ENCODE results near the gene BRINP2. TPM values are rescaled to one million over a fixed set of nuclear protein-coding genes. Genes with fewer than 3 reads are reported as not detected.

Gene BRINP2
- total RNA-seq, 1 experiment from 2014 or later, result 0.24 TPM

DNA sequence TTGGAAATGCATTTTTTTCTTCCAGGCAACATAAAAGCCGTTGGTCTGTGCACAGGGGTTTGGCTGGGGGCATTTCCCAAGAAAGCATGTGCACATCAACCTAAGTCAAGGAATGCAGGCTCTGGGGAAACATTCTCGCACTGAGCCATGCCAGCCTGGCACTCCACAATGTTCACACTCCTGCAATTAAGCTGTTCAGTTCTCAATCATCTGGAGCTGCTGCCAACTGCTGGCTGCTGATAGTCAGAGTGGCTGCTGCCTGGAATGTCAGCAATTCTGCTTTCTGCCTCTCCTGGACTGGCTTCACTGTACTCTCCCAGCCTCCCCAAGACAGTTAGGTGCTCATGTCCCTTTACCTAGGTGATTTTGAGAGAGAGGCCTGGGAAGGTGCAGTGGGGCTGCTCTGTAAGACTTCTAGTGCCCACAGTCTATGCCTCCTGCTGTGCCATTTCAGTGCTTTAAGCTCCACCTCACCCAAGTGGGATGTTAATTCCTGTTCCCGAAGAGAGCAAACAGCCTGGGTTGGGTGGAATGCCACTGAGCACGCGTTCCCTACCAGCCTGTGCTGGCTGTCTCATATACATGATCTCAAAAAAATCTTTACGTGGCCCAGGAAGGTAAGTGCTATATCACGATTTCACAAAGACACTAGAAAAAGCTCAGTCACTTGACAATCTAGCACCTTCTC lies 131.7 kb downstream of the BRINP2 start:
- Mint-ChIP-seq H3K27ac (no peak overlapping the region), H3K4me3 (no peak overlapping the region), H3K4me1 (peaks cover 7% of the 10 kb centered on the region), H3K27me3 (ENCODE audit: low read depth) (no peaks in the 10 kb centered on the region; the same call in 1 of the 2 replicates), H3K9me3 (peaks cover 3% of the 10 kb centered on the region; the same call in 1 of the 2 replicates), H3K36me3 (no peaks in the 10 kb centered on the region)
- POLR2A ChIA-PET, result no interaction called here
- no peak for DNase-seq (ENCODE audit: low spot score)
- CTCF ChIA-PET, result interaction anchor here (1.0 to 1.2 kb wide), 2 partner anchors 120 to 266 kb away, joined by 4 read pairs; no protein-coding TSS in a partner anchor
- ATAC-seq, result peak; percentile 60
- TF ChIP-seq FOXP1 (CRISPR knock-in tag; IDR thresholded peaks at IDR 0.05; ENCODE audit: borderline replicate concordance) (no peak), ETV6 (CRISPR knock-in tag; IDR thresholded peaks at IDR 0.05) (no peak), ZNF138 (CRISPR knock-in tag; conservative IDR thresholded peaks at IDR 0.05) (no peak), ZBTB21 (CRISPR knock-in tag; IDR thresholded peaks at IDR 0.05; ENCODE audit: borderline replicate concordance) (no peak), GABPB1 (CRISPR knock-in tag; IDR thresholded peaks at IDR 0.05) (no peak), RORB (CRISPR knock-in tag; IDR thresholded peaks at IDR 0.05) (no peak)

DNA sequence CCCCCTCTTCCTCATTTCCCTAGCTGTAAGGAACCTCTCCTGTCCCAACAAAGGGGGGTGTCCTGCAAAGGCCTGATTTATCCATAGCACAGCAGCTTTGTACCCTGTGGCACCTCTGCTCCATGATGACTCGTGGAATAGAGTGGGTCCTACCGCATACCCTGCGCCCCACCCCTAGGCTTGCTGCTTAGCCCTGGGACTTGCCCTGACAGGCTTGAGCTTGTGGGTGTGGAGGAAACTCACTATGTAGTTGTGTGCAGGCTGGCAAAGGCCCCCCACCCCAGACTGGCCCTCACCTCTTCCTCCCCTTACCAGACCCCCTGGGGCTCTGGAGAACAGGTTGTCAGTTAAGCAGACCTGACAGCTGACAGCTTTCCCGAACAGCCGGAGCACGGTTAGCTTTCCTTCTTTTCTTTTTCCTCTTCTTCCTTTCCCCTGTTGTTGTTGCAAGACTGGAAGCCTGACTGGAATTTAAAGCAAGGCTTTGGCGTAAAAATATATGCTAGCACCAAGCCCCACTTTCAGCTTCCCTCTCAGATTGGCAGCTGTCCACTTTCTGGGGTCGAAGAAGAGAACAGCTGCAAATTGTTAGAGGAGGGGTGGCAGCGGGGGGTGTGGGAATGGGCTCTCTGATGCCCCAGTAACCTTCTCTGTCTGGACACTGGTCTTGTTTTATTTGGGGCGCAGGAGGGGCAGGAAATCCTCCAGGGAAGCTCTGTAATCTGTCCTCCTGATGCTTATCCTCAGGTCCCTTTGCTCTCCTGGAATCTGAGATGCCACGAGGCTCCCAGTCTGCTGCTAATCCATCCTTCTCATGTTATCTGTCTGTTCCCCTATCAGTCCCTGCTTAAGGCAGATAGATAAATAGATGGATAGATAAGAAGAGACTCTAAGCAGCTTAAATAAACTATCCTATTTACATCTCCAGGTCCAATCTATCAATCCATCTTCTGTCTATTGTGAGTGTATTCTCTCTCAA lies 134.6 kb downstream of the BRINP2 start:
- no peak overlapping the region for H3K4me3 Mint-ChIP-seq
- H3K27ac Mint-ChIP-seq, result no peak overlapping the region
- peaks cover 3% of the 10 kb centered on the region; the same call in 1 of the 2 replicates for H3K9me3 Mint-ChIP-seq
- ChIA-PET POLR2A (no interaction called here), CTCF (interaction anchor here (1.2 kb wide), 1 partner anchor 49 kb away, joined by 3 read pairs; no protein-coding TSS in a partner anchor)
- TF ChIP-seq ATF2 (CRISPR knock-in tag; IDR thresholded peaks at IDR 0.05; ENCODE audit: borderline replicate concordance, low read depth), result no peak
- TF ChIP-seq CTCF (IDR thresholded peaks at IDR 0.05), result no peak
- no peak for TF ChIP-seq IRF1 (CRISPR knock-in tag; IDR thresholded peaks at IDR 0.05)
- TF ChIP-seq ZNF396 (CRISPR knock-in tag; IDR thresholded peaks at IDR 0.05; ENCODE audit: borderline replicate concordance), result no peak
- TF ChIP-seq, protein P1, sequence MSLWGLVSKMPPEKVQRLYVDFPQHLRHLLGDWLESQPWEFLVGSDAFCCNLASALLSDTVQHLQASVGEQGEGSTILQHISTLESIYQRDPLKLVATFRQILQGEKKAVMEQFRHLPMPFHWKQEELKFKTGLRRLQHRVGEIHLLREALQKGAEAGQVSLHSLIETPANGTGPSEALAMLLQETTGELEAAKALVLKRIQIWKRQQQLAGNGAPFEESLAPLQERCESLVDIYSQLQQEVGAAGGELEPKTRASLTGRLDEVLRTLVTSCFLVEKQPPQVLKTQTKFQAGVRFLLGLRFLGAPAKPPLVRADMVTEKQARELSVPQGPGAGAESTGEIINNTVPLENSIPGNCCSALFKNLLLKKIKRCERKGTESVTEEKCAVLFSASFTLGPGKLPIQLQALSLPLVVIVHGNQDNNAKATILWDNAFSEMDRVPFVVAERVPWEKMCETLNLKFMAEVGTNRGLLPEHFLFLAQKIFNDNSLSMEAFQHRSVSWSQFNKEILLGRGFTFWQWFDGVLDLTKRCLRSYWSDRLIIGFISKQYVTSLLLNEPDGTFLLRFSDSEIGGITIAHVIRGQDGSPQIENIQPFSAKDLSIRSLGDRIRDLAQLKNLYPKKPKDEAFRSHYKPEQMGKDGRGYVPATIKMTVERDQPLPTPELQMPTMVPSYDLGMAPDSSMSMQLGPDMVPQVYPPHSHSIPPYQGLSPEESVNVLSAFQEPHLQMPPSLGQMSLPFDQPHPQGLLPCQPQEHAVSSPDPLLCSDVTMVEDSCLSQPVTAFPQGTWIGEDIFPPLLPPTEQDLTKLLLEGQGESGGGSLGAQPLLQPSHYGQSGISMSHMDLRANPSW (CRISPR knock-in tag; conservative IDR thresholded peaks at IDR 0.05; ENCODE audit: low read depth), result no peak
- no peaks in the 10 kb centered on the region for H3K36me3 Mint-ChIP-seq
- no peak for ATAC-seq
- peaks cover 7% of the 10 kb centered on the region for H3K4me1 Mint-ChIP-seq
- no peak for DNase-seq (ENCODE audit: low spot score)
- no peaks in the 10 kb centered on the region; the same call in 1 of the 2 replicates for H3K27me3 Mint-ChIP-seq (ENCODE audit: low read depth)

- DNase-seq (ENCODE audit: low spot score), result no peak
- Mint-ChIP-seq H3K4me1 (peaks cover 12% of the 10 kb centered on the region), H3K27me3 (ENCODE audit: low read depth) (no peaks in the 10 kb centered on the region; the same call in 1 of the 2 replicates), H3K9me3 (peaks cover 3% of the 10 kb centered on the region; the same call in 1 of the 2 replicates), H3K36me3 (no peaks in the 10 kb centered on the region), H3K27ac (no peak overlapping the region), H3K4me3 (no peak overlapping the region)
- ChIA-PET CTCF (no interaction called here), POLR2A (no interaction called here)
- TF ChIP-seq E2F5 (CRISPR knock-in tag; IDR thresholded peaks at IDR 0.05) (no peak), GRHL2 (CRISPR knock-in tag; IDR thresholded peaks at IDR 0.05; ENCODE audit: insufficient replicate concordance, severe bottlenecking) (no peak), SMAD3 (CRISPR knock-in tag; IDR thresholded peaks at IDR 0.05; ENCODE audit: borderline replicate concordance) (no peak), TEAD4 (CRISPR knock-in tag; IDR thresholded peaks at IDR 0.05) (no peak)
- ATAC-seq, result no peak
Measured at GRCh38 chr1:177306019-177306415, 135.3 kb downstream of the BRINP2 start.
